ENCODE measurements around the gene CDK19. TPM values are rescaled to one million over a fixed set of nuclear protein-coding genes. Genes with fewer than 3 reads are reported as not detected.

The CDK19 gene
- total and polyA plus RNA-seq, 2 of the 4 experiments (the other 2 are of a cell fraction) = 6.0 to 6.8 TPM

DNA sequence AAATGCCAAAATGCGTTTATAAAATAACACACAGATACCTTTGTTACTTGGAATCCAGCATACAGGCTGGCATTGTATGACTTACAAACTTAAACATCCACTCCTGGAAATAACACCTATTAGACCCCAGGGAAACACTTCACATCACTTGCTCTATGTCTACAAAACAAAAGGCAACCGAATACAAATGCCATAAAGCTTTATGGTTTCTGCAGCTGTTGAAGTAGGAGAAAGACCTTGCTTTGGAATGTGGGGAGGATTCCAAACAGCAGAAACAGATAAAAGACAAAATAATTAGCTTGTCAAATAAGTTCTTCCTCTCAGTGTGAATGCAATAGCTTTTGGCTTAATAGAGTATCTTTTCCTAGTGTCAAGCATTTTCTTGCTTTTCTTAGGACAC is 49.6 kb upstream of the CDK19 start:
- no peak overlapping the region for H3K56ac ChIP-seq (ENCODE audit: extremely low read depth, insufficient read depth, low read length)
- no peak overlapping the region for H4K8ac ChIP-seq (ENCODE audit: low read depth in 2 of 2, low read length in 2 of 2)
- H2AK9ac ChIP-seq (replicated peaks; ENCODE audit: low read depth, low read length, poor library complexity) = no peak overlapping the region
- DNase-seq (no peak), ATAC-seq (ENCODE audit: low read depth) (no peak)
- no peak overlapping the region for H3K9ac ChIP-seq (ENCODE audit: low read depth, low read length)
- H2BK120ac ChIP-seq (ENCODE audit: low read depth, low read length) = no peak overlapping the region
- no peaks in the 10 kb centered on the region for H3K9me1 ChIP-seq (ENCODE audit: insufficient read depth, low read length)
- no CpG with 5 or more reads among the region's 2 CpGs for WGBS, 2 experiments (ENCODE audit: extremely low coverage in 2 of 2, insufficient read length in 1 of 2)
- H4K91ac ChIP-seq (ENCODE audit: insufficient read depth, low read depth, low read length) = no peak overlapping the region
- H3K23ac ChIP-seq (ENCODE audit: low read depth, low read length) = no peak overlapping the region
- no peaks in the 10 kb centered on the region for H3K27me3 ChIP-seq (ENCODE audit: control insufficient read depth, insufficient read depth, low read length)
- no peaks in the 10 kb centered on the region for H3K79me1 ChIP-seq (ENCODE audit: low read depth in 1 of 2, low read length in 2 of 2)
- no peaks in the 10 kb centered on the region for H3K36me3 ChIP-seq (ENCODE audit: control insufficient read depth, insufficient read depth, low read length)
- no peak overlapping the region for H3K27ac ChIP-seq (ENCODE audit: insufficient read depth, low read length)
- no peak for TF ChIP-seq RCOR1 (IDR thresholded peaks at IDR 0.05; ENCODE audit: insufficient replicate concordance, low read length)
- TF ChIP-seq, protein P1, sequence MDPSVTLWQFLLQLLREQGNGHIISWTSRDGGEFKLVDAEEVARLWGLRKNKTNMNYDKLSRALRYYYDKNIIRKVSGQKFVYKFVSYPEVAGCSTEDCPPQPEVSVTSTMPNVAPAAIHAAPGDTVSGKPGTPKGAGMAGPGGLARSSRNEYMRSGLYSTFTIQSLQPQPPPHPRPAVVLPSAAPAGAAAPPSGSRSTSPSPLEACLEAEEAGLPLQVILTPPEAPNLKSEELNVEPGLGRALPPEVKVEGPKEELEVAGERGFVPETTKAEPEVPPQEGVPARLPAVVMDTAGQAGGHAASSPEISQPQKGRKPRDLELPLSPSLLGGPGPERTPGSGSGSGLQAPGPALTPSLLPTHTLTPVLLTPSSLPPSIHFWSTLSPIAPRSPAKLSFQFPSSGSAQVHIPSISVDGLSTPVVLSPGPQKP (IDR thresholded peaks at IDR 0.05; ENCODE audit: borderline replicate concordance, low read depth, low read length) = no peak
- TF ChIP-seq, protein P2, sequence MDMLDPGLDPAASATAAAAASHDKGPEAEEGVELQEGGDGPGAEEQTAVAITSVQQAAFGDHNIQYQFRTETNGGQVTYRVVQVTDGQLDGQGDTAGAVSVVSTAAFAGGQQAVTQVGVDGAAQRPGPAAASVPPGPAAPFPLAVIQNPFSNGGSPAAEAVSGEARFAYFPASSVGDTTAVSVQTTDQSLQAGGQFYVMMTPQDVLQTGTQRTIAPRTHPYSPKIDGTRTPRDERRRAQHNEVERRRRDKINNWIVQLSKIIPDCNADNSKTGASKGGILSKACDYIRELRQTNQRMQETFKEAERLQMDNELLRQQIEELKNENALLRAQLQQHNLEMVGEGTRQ (IDR thresholded peaks at IDR 0.05; ENCODE audit: low read depth, low read length) = no peak
- TF ChIP-seq, protein P3, sequence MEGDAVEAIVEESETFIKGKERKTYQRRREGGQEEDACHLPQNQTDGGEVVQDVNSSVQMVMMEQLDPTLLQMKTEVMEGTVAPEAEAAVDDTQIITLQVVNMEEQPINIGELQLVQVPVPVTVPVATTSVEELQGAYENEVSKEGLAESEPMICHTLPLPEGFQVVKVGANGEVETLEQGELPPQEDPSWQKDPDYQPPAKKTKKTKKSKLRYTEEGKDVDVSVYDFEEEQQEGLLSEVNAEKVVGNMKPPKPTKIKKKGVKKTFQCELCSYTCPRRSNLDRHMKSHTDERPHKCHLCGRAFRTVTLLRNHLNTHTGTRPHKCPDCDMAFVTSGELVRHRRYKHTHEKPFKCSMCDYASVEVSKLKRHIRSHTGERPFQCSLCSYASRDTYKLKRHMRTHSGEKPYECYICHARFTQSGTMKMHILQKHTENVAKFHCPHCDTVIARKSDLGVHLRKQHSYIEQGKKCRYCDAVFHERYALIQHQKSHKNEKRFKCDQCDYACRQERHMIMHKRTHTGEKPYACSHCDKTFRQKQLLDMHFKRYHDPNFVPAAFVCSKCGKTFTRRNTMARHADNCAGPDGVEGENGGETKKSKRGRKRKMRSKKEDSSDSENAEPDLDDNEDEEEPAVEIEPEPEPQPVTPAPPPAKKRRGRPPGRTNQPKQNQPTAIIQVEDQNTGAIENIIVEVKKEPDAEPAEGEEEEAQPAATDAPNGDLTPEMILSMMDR (conservative IDR thresholded peaks at IDR 0.05; ENCODE audit: low read depth, low read length) = no peak
- TF ChIP-seq BHLHE40 (IDR thresholded peaks at IDR 0.05; ENCODE audit: low read depth, low read length) = no peak
- TF ChIP-seq CHD1 (IDR thresholded peaks at IDR 0.05; ENCODE audit: low read depth, low read length) = no peak
- no peak for TF ChIP-seq MAZ (IDR thresholded peaks at IDR 0.05; ENCODE audit: borderline replicate concordance, low read depth, low read length)
- no peak for TF ChIP-seq RAD21 (IDR thresholded peaks at IDR 0.05; ENCODE audit: low read length)
- TF ChIP-seq CEBPB (IDR thresholded peaks at IDR 0.05; ENCODE audit: low read depth, low read length) = no peak
- no peak for TF ChIP-seq RFX5 (IDR thresholded peaks at IDR 0.05; ENCODE audit: low read depth, low read length)
- no peak for TF ChIP-seq NFE2L2 (IDR thresholded peaks at IDR 0.05; ENCODE audit: low read depth, low read length)
- TF ChIP-seq SMC3 (IDR thresholded peaks at IDR 0.05; ENCODE audit: low read depth, low read length) = no peak
- no peak overlapping the region for H2BK15ac ChIP-seq (ENCODE audit: low read depth, low read length)
- H3K4me2 ChIP-seq (ENCODE audit: low read depth, low read length) = no peak overlapping the region
- no TSS peak for BruUV-seq (replicated peaks)
- H3K4ac ChIP-seq (ENCODE audit: low read depth, low read length) = no peak overlapping the region
- ChIA-PET CTCF (no interaction called here), POLR2A (ENCODE audit: unreplicated experiment) (interaction anchor here (0.6 to 1.1 kb wide), 2 partner anchors 10 kb away, joined by 3 read pairs; partner anchors contain the start of gene AMD1)
- dilution Hi-C loops (cut with HindIII; ENCODE audit: low sequenced_read_pairs, unreplicated experiment) = no loop called here
- no peak overlapping the region for H4K5ac ChIP-seq (ENCODE audit: low read depth, low read length)
- no peaks in the 10 kb centered on the region for H3K9me3 ChIP-seq (ENCODE audit: control insufficient read depth, insufficient read depth, low read length)
- H4K20me1 ChIP-seq (ENCODE audit: insufficient read depth, low read length) = no peaks in the 10 kb centered on the region
- no peak overlapping the region for H2BK5ac ChIP-seq (ENCODE audit: low read depth, low read length, poor library complexity, severe bottlenecking)
- no peak overlapping the region for H3K14ac ChIP-seq (replicated peaks; ENCODE audit: low read depth, low read length)
- H2AFZ ChIP-seq (replicated peaks; ENCODE audit: low read length, poor library complexity) = no peak overlapping the region
- H2BK20ac ChIP-seq (ENCODE audit: low read depth, low read length) = no peak overlapping the region
- H2AK5ac ChIP-seq (ENCODE audit: low read depth, low read length) = no peak overlapping the region
- no peak overlapping the region for H3K18ac ChIP-seq (ENCODE audit: low read depth, low read length)
- in situ Hi-C loops (cut with MboI; ENCODE audit: low sequenced_read_pairs) = no loop called here
- intact Hi-C loops (cut with micrococcal nuclease) = no loop called here
- H3K4me1 ChIP-seq (ENCODE audit: control insufficient read depth, insufficient read depth, low read length) = no peaks in the 10 kb centered on the region
- H3K4me3 ChIP-seq (ENCODE audit: insufficient read depth, low read depth, low read length) = no peak overlapping the region

Data from IMR-90 (cell line).